Mesendoderm (in vitro differentiated cells): Measurements from ENCODE around the gene OR52M1.

Experiments
- DNase-seq: peaks from one replicate; pipeline ENCODE4 v3.0.0; 2013
- H2AK5ac ChIP-seq: 2 replicates; pipeline ENCODE4 v1.6.1; 2013; ENCODE audit warnings: low read length, inconsistent platforms
- H2BK120ac ChIP-seq: 2 replicates; pipeline ENCODE4 v1.6.1; 2013; ENCODE audit warnings: low read depth, mild to moderate bottlenecking, low read length, moderate library complexity, mixed read lengths
- H2BK15ac ChIP-seq: replicated peaks from 2 replicates; pipeline ENCODE4 v1.6.1; 2013; ENCODE audit warnings: low read depth, mild to moderate bottlenecking, moderate library complexity
- H2BK5ac ChIP-seq: 2 replicates; pipeline ENCODE4 v1.6.1; 2013; ENCODE audit warnings: low read length, inconsistent platforms
- H3K18ac ChIP-seq: 2 replicates; pipeline ENCODE4 v1.6.1; 2013; ENCODE audit warnings: mild to moderate bottlenecking, low read length, mixed read lengths
- H3K23ac ChIP-seq: one replicate; pipeline ENCODE4 v1.6.1; 2013; ENCODE audit warnings: low read length
- H3K27ac ChIP-seq: 2 replicates; pipeline ENCODE4 v1.5.1; 2013; ENCODE audit warnings: low read depth, mild to moderate bottlenecking, inconsistent platforms, low read length, moderate library complexity
- H3K27me3 ChIP-seq: 2 replicates; pipeline ENCODE4 v1.6.1; 2013; ENCODE audit warnings: low read length, control low read depth, mild to moderate bottlenecking, inconsistent platforms; ENCODE audit not compliant: insufficient read depth, poor library complexity
- H3K36me3 ChIP-seq: 2 replicates; pipeline ENCODE4 v1.6.1; 2013; ENCODE audit warnings: low read length, inconsistent platforms; ENCODE audit not compliant: control insufficient read depth, insufficient read depth
- H3K4ac ChIP-seq: one replicate; pipeline ENCODE4 v1.6.1; 2013; ENCODE audit warnings: low read depth, mild to moderate bottlenecking, low read length, moderate library complexity
- H3K4me1 ChIP-seq: 2 replicates; pipeline ENCODE4 v1.6.1; 2013; ENCODE audit warnings: low read depth, low read length, inconsistent platforms; ENCODE audit not compliant: control insufficient read depth
- H3K4me2 ChIP-seq: 2 replicates; pipeline ENCODE4 v1.6.1; 2013; ENCODE audit warnings: low read length
- H3K4me3 ChIP-seq: 2 replicates; pipeline ENCODE4 v1.5.1; 2013; ENCODE audit warnings: mild to moderate bottlenecking, low read length
- H3K56ac ChIP-seq: one replicate; pipeline ENCODE4 v1.6.1; 2013; ENCODE audit warnings: low read length
- H3K79me1 ChIP-seq: 2 replicates; pipeline ENCODE4 v1.6.1; 2013; ENCODE audit warnings: low read length, inconsistent platforms
- H3K79me2 ChIP-seq: 2 replicates; pipeline ENCODE4 v1.6.1; 2013; ENCODE audit warnings: mild to moderate bottlenecking, low read length; ENCODE audit not compliant: control insufficient read depth, insufficient read depth
- H3K9ac ChIP-seq: 2 replicates; pipeline ENCODE4 v1.6.1; 2013; ENCODE audit warnings: low read length, inconsistent platforms
- H4K5ac ChIP-seq: one replicate; pipeline ENCODE4 v1.6.1; 2013; ENCODE audit warnings: low read length
- H4K8ac ChIP-seq: one replicate; pipeline ENCODE4 v1.6.1; 2013; ENCODE audit warnings: low read depth, mild to moderate bottlenecking, control low read depth, low read length, moderate library complexity
- WGBS: extraction: QIAGEN DNeasy Blood & Tissue Kit; methylation state at CpG from one replicate; pipeline ENCODE4 v1.1.7; 2013; ENCODE audit warnings: low lambda C conversion rate, missing lambda C conversion rate; ENCODE audit not compliant: insufficient coverage; ENCODE audit errors: extremely low coverage; 5-methylcytosine and 5-hydroxymethylcytosine counted together

The OR52M1 gene

GRCh38 chr11:4576880-4577279 is 31.9 kb downstream of the OR52M1 start:
- Histone ChIP-seq H3K9ac (no peak overlapping the region), H3K79me2 (no peaks in the 10 kb centered on the region), H3K27me3 (no peaks in the 10 kb centered on the region), H3K23ac (no peak overlapping the region), H3K79me1 (no peaks in the 10 kb centered on the region), H3K18ac (no peak overlapping the region), H4K8ac (no peak overlapping the region), H2BK15ac (no peak overlapping the region), H3K27ac (no peak overlapping the region), H3K56ac (no peak overlapping the region), H3K4me3 (no peak overlapping the region), H3K4me1 (no peaks in the 10 kb centered on the region), H3K4me2 (no peak overlapping the region), H2AK5ac (no peak overlapping the region), H3K36me3 (no peaks in the 10 kb centered on the region), H3K4ac (no peak overlapping the region), H2BK5ac (no peak overlapping the region), H2BK120ac (no peak overlapping the region), H4K5ac (no peak overlapping the region)
- no CpG with 5 or more reads among the region's 3 CpGs for WGBS
- no peak for DNase-seq

GRCh38 chr11:4577761-4578160 is 32.8 kb downstream of the OR52M1 start:
- H2AK5ac ChIP-seq, result no peak overlapping the region
- no peak overlapping the region for H3K4ac ChIP-seq
- H3K27ac ChIP-seq, result no peak overlapping the region
- no peaks in the 10 kb centered on the region for H3K27me3 ChIP-seq
- H2BK5ac ChIP-seq, result no peak overlapping the region
- no peak overlapping the region for H3K9ac ChIP-seq
- H3K4me3 ChIP-seq, result no peak overlapping the region
- no peak overlapping the region for H4K5ac ChIP-seq
- H3K36me3 ChIP-seq, result no peaks in the 10 kb centered on the region
- no CpG with 5 or more reads among the region's 2 CpGs for WGBS
- H3K4me1 ChIP-seq, result no peaks in the 10 kb centered on the region
- no peaks in the 10 kb centered on the region for H3K79me2 ChIP-seq
- DNase-seq, result no peak
- no peak overlapping the region for H4K8ac ChIP-seq
- H3K79me1 ChIP-seq, result no peaks in the 10 kb centered on the region
- no peak overlapping the region for H3K4me2 ChIP-seq
- H2BK120ac ChIP-seq, result no peak overlapping the region
- H3K23ac ChIP-seq, result no peak overlapping the region
- H2BK15ac ChIP-seq, result no peak overlapping the region
- H3K18ac ChIP-seq, result no peak overlapping the region
- no peak overlapping the region for H3K56ac ChIP-seq

- Histone ChIP-seq H2BK120ac (no peak overlapping the region), H3K79me1 (no peaks in the 10 kb centered on the region), H3K4me2 (no peak overlapping the region), H3K56ac (no peak overlapping the region), H3K9ac (no peak overlapping the region), H3K4me1 (no peaks in the 10 kb centered on the region), H3K27me3 (no peaks in the 10 kb centered on the region), H4K5ac (no peak overlapping the region), H2BK5ac (no peak overlapping the region), H2BK15ac (no peak overlapping the region), H3K27ac (no peak overlapping the region), H3K4me3 (no peak overlapping the region), H3K23ac (no peak overlapping the region), H3K36me3 (no peaks in the 10 kb centered on the region), H4K8ac (no peak overlapping the region), H2AK5ac (no peak overlapping the region), H3K4ac (no peak overlapping the region), H3K18ac (no peak overlapping the region), H3K79me2 (no peaks in the 10 kb centered on the region)
- WGBS, result no CpG with 5 or more reads among the region's 6 CpGs
- DNase-seq, result no peak
Measured at GRCh38 chr11:4578624-4579023, 33.6 kb downstream of the OR52M1 start.

- H4K8ac ChIP-seq, result no peak overlapping the region
- H2BK5ac ChIP-seq, result no peak overlapping the region
- H3K79me2 ChIP-seq, result no peaks in the 10 kb centered on the region
- no peak overlapping the region for H3K4me3 ChIP-seq
- H3K27ac ChIP-seq, result no peak overlapping the region
- no peak overlapping the region for H4K5ac ChIP-seq
- no peak overlapping the region for H2BK15ac ChIP-seq
- H3K4me2 ChIP-seq, result no peak overlapping the region
- no peak overlapping the region for H2AK5ac ChIP-seq
- no peak overlapping the region for H2BK120ac ChIP-seq
- H3K56ac ChIP-seq, result no peak overlapping the region
- no peaks in the 10 kb centered on the region for H3K79me1 ChIP-seq
- no peak overlapping the region for H3K23ac ChIP-seq
- no peak overlapping the region for H3K4ac ChIP-seq
- DNase-seq, result no peak
- no peaks in the 10 kb centered on the region for H3K27me3 ChIP-seq
- no peak overlapping the region for H3K18ac ChIP-seq
- H3K36me3 ChIP-seq, result no peaks in the 10 kb centered on the region
- H3K9ac ChIP-seq, result no peak overlapping the region
- WGBS, result no CpG with 5 or more reads among the region's 1 CpG
- no peaks in the 10 kb centered on the region for H3K4me1 ChIP-seq
Measured at GRCh38 chr11:4580124-4580523, 35.1 kb downstream of the OR52M1 start.

- H3K4ac ChIP-seq, result no peak within 1 kb of the TSS
- H2BK120ac ChIP-seq, result no peak within 1 kb of the TSS
- H2BK5ac ChIP-seq, result no peak within 1 kb of the TSS
- no peak within 1 kb of the TSS for H2AK5ac ChIP-seq
- no peak within 1 kb of the TSS for H3K18ac ChIP-seq
- H3K27ac ChIP-seq, result no peak within 1 kb of the TSS
- no peaks in the 10 kb centered on the region for H3K27me3 ChIP-seq
- no peak within 1 kb of the TSS for H3K4me2 ChIP-seq
- H4K8ac ChIP-seq, result no peak within 1 kb of the TSS
- DNase-seq, result no peak
- no peaks in the 10 kb centered on the region for H3K36me3 ChIP-seq
- no peak within 1 kb of the TSS for H3K56ac ChIP-seq
- H3K9ac ChIP-seq, result no peak within 1 kb of the TSS
- H3K4me3 ChIP-seq, result no peak within 1 kb of the TSS
- H3K79me1 ChIP-seq, result no peaks in the 10 kb centered on the region
- H3K4me1 ChIP-seq, result no peaks in the 10 kb centered on the region
- no peak within 1 kb of the TSS for H4K5ac ChIP-seq
- H3K79me2 ChIP-seq, result no peaks in the 10 kb centered on the region
- H3K23ac ChIP-seq, result no peak within 1 kb of the TSS
- H2BK15ac ChIP-seq, result no peak within 1 kb of the TSS
Measured at GRCh38 chr11:4581443-4581842, 36.5 kb downstream of the OR52M1 start, which contains the start of gene OR52I2. TSS of gene OR52I2 (plus strand) at chr11:4581743.

- Histone ChIP-seq H2BK5ac (no peak overlapping the region), H3K27me3 (no peaks in the 10 kb centered on the region), H3K4me3 (no peak overlapping the region), H3K4ac (no peak overlapping the region), H3K4me1 (no peaks in the 10 kb centered on the region), H3K27ac (no peak overlapping the region), H2BK15ac (no peak overlapping the region), H3K18ac (no peak overlapping the region), H3K56ac (no peak overlapping the region), H3K4me2 (no peak overlapping the region), H3K79me2 (no peaks in the 10 kb centered on the region), H2AK5ac (no peak overlapping the region), H3K9ac (no peak overlapping the region), H2BK120ac (no peak overlapping the region), H4K5ac (no peak overlapping the region), H4K8ac (no peak overlapping the region), H3K23ac (no peak overlapping the region), H3K36me3 (no peaks in the 10 kb centered on the region), H3K79me1 (no peaks in the 10 kb centered on the region)
- WGBS, result no CpG with 5 or more reads among the region's 3 CpGs
- DNase-seq, result no peak
Measured at GRCh38 chr11:4589017-4589416, 44.0 kb downstream of the OR52M1 start.
